NCI-H774 (cell line): Measurements from ENCODE around the gene UBE2QL1.

ENCODE experiments used
- DNase-seq: peaks from one replicate; lab custom pipeline; 2025; lab: John Stamatoyannopoulos, UW

Gene UBE2QL1

DNA sequence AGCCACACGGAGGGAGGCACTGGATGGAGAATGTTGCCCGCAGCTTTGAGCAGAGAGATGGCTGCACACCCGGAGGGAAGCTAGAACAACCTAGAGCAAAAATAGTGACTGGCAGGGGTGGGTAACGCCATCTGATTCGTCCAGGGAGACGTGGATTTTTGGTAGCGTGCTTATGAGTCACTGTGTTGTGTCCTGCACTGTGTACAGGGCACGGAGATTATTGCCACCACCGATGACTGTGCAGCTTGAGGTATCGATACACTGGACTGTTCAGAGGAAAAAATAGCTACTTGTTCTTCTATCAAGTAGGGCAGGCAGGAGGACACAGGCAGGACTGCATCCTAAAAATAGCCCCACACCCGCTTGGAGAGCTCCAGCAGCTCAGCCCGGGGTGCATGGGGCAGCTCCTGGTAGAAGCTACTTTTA is 6.0 kb downstream of the UBE2QL1 start:
- no peak for DNase-seq

DNA sequence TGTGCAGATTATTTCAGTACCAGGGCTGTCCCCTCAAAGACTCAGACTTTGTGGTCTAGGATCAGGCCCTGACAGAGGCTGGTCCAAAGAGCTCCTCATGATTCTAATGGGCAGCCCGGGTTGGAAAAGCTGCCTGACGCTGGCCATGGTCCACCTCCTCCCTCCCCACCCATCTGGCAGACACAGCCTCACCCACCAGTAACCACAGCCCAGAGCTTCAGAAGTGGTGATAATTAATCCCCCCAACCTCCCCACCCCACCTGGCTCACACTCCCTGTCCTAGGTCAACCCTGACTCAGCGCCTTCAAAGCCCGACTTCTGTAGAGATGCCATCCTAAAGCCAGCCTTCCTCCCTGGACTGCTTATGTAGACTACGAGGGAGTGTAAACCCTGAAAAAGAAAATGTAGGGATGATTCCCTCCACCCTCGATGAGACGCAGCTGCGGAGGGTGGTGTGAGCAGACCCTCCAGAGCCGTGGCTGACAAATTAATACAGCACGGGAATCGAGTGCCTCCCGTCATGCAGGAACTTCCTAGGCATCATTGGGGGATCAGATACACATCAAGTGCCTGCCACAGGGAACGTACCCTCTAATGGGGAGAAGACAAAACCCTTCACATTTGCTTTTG is 7.0 kb downstream of the UBE2QL1 start:
- DNase-seq, result no peak

DNA sequence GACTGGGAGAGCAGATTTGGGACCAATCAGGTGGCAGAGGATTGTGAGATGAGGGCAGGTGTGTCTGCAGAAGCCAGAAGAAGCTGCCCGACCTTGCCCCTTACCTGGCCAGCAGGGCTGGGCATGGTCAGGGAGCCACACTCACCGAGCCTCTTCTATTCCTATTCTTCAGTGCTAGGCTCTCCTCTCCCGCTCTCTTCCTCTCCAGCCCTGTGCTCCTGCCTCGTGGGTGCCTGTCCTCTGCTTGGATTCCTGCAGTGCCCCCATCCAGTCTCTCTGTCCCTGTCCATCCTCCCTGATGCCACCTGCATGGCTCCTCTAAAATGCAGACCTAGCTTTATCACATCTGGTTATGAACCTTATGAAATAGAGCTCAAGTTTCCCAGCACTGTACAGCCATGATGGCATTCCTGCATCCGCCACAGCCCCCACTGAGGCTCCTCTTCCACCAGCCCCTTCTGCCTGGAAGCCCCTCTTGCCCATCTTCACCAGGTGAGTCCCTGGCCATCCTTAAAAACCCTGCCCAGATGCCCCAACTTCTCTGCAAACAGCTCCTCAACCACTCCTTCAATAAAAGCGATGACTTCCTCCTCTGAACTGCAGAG is 8.2 kb downstream of the UBE2QL1 start:
- DNase-seq, result no peak

DNA sequence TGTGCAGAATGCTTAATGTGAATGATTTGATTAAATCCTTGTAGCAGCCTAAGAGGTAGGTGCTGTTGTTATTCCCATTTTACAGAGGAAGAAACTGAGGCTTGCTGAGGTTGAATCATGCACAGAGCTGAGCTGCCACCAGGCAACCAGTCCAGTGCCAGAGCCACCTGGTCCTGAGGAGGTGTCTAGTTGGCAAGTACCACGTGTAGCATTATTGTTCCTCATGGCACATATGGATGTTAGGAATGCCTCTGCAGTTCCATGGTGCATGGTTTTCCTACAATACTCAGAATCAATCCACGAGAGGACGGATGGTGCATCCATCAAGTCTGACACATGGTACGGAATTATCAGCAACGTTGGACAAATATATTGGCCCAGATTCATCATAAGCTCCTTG is 8.9 kb downstream of the UBE2QL1 start:
- no peak for DNase-seq

DNA sequence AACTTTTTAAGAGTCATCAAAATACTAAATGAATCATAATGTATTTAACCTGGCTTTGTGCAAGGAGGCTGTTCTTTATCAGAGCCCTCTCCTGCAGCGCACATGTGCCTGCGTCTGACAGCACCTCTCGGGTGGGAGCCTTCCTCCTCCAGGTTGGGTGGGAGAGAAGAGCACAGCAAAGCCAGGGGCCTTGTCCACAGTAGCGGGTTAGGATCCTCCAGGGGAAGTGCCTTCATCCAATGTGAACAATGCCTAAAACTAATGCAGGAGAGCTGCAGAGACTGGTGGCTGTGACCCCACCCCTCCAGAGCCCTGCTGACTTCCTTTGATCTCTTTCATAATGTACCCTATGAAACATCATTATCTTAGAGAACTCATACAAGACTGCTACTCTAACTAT is 10.2 kb downstream of the UBE2QL1 start:
- DNase-seq, result no peak

DNA sequence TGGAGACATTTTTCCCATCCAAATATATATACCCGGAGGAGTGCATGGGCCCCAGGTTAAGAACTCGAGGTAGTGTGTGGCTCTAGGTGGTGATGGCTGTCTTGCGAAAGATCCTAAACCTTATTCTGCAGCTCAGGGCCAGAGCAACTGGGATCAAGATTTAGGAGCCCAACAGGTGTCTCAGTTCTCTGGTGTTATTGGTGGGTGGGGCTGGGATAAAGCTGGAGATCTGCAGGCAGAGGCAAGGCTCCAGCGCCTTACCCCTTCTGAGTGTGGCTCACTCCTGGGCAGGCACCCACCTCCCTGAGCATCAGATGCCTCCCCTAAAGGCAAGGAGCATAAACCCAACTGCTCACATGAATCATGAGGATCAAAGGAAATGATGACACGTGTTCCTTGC is 11.2 kb downstream of the UBE2QL1 start:
- no peak for DNase-seq

DNA sequence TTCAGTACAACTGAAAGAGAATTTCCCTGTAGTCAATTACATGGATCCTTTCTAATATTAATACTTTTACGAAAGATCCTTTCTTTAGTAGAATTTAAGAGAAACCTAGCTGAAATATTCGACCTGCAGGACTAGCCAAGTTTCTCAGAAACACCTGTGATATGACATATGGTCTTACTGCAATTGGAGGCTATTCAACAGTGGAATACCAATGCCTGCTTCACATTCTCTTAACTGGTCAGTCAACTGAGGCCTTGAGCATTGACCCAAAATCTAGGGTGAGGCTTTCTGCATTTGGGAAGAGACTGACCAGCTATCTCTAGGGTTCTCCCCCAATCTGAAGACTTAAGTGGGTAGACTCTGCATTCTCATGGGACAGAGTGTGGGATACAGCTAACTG is 12.3 kb downstream of the UBE2QL1 start:
- no peak for DNase-seq

DNA sequence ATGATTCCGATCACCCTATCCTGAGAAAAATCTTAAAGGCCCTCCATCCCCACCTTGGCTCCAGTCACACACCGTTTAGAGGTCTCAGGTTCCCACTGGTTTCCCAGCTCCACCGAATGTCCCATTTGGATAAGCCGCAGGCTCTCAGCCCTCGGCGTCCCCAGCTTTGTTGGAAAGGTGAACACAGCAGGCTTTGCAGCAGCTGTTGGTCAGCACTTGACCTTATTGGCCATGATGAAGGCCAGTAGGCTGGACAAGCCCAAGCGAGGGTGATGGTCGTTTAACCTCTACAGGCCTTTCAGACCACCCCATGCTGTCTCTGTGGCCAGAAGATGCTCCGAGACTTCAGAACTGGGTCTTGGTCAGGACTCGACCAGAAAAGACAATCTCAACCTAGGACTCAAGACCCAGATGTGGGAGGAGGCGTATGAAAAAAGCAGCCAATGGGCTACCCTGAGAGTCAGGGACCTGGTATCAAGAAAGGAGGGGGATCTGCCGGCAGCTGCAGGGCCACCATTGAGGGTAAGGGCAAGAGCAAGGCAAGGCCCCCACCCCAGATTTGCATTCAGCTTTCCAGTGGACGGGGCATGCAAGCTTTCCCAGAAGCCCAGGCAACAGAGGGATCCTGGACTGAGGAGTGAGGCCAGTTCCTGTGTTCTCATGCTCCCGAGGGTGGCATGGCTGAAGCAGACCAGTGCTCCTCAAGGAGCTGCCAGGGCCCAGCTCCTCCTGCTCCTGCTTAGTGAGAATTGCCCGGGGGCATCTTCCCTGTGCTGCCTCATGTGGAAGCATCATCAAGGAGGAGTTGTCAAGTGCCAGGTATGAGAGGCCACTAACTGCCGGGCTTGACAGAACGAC is 13.4 kb downstream of the UBE2QL1 start:
- no peak for DNase-seq

DNA sequence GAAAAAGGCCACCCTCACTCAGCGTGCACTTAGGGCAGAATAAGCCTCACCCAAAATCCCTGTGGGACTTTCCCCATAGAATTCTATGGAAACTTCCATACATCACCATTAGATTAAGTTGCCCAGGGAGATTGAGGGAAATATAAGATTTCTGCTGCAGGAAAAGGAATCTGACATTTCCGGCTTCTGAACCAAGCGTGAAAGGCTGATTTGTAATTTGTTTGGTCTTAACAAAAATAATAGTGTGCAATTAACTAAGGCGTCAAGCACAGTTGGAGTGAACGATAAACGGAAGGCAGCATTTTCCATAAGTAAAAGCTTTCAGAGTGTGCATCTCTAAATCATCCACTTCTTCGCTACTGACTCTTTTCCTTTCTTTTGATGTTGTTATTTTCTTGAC is 14.0 kb downstream of the UBE2QL1 start:
- DNase-seq, result no peak

DNA sequence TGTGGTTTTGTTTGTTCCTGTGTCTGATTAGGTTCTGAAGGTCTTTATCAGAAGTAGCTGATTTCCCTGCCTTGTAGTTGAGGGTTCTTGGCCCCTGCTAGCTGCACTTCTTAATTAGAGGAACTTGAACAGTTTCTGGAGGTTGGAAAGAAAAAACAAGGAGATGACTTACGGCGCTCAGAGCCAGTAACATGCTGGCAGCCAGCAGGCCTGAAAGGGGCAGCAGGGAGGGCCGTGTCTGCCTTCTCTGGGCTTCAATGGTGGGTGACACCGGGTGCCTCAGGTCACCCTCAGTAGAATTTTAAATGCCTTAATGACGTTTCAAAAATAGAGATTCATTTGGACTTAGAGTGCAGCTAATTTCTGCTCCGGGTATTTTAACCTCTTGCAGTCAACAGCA is 15.8 kb downstream of the UBE2QL1 start:
- DNase-seq, result no peak

DNA sequence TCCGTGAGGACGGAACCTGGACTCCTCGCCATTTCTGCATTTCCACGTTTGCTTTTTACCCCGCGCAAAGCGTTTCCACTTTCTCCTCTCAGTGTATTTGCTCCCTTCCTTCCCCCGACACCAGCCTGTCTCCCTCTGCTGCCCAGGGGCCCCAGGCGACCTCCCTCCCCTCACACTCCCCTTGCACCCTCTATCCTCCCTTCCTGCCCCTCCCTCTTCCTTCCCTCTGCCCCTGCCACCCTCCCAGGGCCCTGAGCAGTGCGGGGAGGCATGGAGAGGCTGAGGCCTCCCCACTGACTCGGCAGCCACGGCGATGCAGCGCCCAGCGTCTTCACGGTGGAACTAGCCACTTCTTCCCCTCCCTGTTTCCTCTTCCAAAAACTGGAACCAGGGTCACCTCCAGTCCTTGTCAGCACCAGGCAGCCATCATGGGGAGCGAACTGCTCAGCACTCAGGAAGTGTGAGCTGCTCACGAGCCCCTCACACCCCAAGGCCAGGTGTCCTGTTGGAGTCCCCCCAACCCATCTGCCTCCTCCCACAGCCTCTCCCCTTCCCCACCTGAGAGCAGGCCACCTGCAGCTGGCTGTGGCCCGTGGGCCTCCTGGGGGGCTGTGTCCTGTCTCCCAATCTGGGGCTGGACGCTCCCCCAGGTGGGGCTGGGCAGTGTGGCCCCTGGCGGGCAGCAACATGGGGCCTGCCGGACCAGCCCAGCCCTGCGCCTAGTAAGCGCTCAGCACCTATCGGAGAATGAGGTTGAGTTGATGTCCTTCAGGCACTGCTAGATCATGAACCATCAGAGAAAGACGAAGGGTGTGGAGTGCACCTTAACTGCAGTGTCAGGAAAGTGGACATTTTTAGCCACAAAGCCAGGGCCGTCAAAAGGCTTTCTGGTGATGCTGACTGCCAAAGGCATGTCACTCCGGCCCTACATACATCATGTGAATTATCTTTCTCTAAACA is 17.5 kb downstream of the UBE2QL1 start:
- no peak for DNase-seq

DNA sequence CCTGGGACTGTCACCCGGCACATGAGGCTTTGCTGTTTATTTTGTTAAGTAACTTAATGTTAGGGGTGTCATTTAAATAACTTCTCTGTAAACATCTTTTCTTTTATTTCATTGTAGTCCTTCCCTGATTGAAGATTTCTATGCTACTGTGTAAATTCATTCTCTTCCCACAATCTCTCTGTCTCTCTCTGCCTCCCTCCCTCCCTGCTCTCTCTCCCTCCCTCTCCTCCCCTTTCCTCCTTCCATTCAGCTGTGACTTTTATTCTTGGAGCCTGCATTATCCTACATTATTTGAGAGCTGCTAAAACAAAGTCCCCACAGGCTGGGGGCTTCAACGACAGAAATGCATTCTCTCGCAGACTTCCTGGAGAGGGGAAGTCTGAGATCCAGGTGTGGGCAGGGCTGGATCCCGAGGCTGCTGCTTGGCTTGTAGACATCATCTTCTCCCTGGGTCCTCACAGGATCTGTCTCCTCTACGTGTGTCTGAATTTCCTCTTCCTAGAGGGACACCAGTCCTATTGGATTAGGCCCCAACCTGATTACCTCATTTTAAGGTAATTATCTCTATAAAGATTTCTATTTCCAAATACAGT is 18.4 kb downstream of the UBE2QL1 start:
- no peak for DNase-seq

DNA sequence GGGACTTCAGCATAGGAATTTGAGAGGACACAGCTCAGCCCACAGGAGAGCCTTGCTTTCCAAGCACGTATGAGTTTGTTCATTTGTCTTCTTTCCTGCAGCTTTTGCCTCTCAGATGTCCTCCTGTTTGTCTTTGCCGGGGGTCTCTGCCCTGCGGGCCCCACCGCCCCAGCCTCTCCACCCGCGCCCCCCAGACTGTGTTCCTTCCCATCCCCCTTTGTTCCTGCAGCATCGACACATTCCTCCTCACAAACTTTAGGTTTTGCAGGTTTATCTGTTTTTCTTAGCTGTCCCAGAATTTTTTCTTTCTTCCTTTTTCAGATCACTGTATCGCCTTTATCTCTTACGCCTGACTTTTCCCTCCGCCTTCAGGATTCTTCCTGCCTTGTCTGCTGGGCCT is 18.9 kb downstream of the UBE2QL1 start:
- DNase-seq, result no peak

DNA sequence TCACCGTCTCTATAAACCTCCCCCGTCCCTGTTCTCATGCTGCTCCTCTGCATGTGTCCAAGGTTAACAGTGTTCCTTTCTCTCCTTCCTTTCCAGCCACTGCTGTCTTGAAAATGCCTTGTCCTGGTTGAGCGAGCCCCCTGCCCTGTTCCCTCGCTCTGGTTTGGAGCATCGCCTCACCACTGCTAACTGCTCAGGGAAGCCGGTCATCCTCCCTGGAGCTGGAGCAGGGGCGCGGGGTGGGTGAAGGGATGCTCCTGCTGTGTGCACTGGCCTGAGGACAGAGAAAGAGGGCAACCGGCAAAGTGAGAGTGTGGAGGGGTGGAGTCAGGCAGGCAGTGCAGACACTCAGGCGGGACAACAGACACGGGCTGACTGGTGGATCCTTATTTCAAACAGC is 19.4 kb downstream of the UBE2QL1 start:
- DNase-seq, result no peak

DNA sequence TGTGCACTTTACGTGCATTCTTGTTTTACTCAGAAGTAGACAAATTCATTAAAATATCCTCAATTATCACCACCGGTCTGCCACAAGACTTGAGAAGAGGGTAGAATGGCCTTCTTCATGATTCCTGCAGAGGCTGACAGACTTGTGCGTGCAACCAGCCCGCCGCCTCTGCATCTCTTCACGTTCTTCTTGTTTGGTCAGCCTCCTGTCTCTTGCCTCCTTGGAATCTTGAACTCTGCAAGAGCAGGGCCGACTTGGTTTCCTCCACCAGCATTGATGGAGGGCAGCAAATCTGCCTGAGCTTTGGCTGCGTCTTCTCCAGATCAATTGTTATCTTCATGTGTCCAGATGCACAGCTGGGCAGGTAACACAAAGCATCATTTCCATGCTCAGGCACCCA is 20.2 kb downstream of the UBE2QL1 start:
- no peak for DNase-seq

DNA sequence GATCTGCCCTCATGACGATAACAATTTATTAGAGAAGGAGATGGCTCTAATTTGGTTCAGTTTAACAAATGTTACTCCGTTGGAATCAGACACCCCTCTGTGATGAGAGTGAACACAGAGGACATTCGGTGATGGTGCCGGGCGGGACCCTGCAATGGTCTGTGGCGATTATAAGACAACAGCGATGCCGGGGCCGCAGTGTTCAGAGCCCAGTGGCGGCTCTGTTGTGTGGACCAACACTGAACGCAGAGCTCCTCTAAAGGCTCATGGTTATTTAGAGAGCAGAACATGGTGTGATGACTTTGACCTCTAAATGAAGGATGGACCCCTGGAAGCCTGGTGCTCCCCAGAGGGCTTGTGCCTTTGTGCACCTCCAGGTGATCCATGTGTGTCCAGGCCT is 21.2 kb downstream of the UBE2QL1 start:
- DNase-seq, result no peak

DNA sequence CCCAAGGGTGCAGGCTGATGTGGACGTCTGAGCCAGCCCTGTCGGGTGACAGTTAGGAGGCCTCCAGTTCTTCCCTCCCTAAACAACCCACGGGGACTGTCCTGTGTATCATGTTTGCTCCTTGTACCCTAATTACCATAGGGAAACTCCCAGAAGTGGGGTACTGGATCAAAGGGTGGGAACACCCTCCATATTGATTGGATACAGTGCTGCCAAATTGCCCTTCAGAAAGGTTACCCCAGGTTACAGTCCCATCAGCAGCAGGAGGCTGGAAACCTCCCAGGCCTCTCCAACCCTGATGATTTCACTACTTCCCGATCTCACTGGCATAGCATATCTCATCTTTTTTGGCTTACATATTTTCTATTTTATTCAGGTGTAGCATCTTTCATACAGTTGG is 22.0 kb downstream of the UBE2QL1 start:
- DNase-seq, result no peak

DNA sequence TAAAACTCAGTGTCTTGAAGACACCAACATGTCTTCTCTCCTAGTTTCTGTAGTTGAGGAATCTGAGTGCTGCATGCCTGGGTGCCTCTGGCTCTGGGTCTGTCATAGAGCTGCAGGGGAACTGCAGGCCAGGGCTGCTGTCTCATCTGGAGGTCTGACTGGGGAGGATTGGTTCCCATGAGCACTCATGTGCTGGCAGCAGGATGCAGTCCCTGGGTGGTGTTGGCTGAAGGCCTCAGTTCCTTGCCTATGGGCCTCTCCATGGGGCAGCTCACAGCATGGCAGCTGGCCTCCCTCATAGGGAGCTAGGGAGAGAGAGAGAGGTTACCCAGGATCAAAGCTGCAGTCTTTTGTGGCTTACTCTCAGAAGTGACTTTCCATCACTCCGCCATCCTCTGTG is 22.6 kb downstream of the UBE2QL1 start:
- no peak for DNase-seq

DNA sequence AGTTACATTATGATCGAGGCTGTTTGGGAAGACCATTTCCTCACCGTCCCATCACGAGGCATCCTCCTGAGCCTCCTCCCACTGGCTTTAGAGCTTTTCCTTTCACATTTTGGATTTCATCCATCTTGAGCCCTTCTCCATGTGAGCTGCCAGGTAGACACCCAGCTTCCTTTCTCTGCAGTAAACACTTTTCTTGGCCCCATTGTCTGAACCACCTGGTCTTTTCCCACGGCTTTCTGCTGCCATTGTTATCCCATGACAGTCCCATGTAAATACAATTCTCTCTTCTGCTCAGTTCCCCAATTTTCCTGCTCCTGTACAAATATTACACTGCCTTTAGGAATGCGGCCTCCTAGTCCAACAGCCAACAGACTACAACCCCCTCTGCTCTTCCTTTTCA is 24.1 kb downstream of the UBE2QL1 start:
- no peak for DNase-seq

DNA sequence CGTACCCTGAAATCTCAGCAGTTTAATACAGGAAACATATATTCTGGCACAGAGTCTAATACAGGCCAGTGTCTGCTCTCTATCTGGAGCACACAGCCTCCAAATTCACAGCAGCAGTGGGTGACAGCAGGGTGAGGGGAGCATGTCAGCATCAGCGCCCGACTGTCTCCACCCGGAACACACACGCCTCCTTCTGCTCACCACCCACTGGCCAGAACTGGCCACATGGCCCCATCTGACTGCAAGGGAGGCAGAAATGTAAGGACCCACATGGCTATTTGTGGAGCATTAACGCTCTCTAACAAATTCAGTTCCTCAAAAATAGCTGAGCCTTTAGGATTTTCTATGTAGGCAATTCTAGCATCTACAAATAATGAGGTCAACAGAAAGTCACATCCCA is 24.6 kb downstream of the UBE2QL1 start:
- no peak for DNase-seq

DNA sequence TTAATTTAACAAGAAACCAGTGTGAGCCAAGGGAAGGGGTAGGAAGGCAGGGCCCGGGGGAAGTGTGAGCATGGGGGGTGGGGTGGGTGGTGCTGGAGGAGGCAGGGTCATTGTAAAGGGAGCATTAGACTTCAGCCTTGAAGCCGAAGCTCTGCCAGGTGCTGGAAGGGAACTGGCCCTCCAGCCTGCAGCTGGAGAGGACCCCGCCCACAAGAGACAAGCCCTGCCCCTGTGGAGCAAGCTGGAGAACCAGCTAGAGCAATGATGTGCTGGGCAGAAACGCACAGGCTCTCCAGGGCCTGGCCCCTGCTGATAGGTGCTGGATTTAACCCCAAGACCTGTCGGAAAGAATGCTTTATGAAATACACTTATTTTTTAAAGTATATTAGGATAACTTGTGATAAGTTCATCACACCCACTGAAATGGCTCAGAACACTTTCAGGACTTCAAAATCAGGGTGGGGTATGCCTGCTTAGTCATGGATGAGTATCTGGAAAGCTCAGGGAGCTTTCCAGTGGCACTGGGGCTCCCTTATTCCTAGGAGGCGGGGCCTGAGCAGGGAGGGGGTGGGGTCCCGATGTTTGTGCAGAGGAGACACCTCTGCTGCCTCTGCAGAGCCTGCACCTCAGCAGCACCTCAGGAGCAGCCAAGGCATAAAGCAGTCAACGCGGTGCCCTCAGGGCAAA is 27.1 kb downstream of the UBE2QL1 start:
- DNase-seq, result peak; percentile 72
